Activated CD8-positive, alpha-beta memory T cell treated with anti-CD3 and anti-CD28 coated beads, Interleukin-2, amount 10 ng/mL, durations not matched to agents 7 days and 5 days (primary cell): ENCODE measurements around the gene CNKSR2. TPM values are rescaled to one million over a fixed set of nuclear protein-coding genes. Genes with fewer than 3 reads are reported as not detected.

Experiments
- ATAC-seq: fragments of 150-1000 bp; cut with Tn5 transposase; one replicate; pipeline ENCODE4 v1.10.0; 2021; ENCODE audit warnings: moderate library complexity
- CTCF ChIA-PET: fragments of 350-600 bp; sonication (Branson Sonifier 250); formaldehyde crosslinking; loops from one replicate; lab custom pipeline; 2021; ENCODE audit warnings: antibody characterized with exemption; lab: Charles Lee
- DNase-seq: peaks from one replicate; pipeline ENCODE4 v3.0.0-alpha.2; 2020
- H3K27ac Mint-ChIP-seq: one replicate; pipeline ENCODE4 v1.8.0; 2021; ENCODE audit warnings: mild to moderate bottlenecking, mixed read lengths
- H3K27me3 Mint-ChIP-seq: one replicate; pipeline ENCODE4 v1.8.0; 2021; ENCODE audit warnings: mixed read lengths
- H3K36me3 Mint-ChIP-seq: one replicate; pipeline ENCODE4 v1.8.0; 2021; ENCODE audit warnings: mild to moderate bottlenecking, mixed read lengths
- H3K4me1 Mint-ChIP-seq: one replicate; pipeline ENCODE4 v1.8.0; 2021; ENCODE audit warnings: mixed read lengths
- H3K4me3 Mint-ChIP-seq: one replicate; pipeline ENCODE4 v1.8.0; 2021; ENCODE audit warnings: mild to moderate bottlenecking, moderate library complexity, mixed read lengths
- H3K9me3 Mint-ChIP-seq: one replicate; pipeline ENCODE4 v1.8.0; 2022; ENCODE audit warnings: low read depth, mixed read lengths
- total RNA-seq, 2 experiments: library from RNA; stranded (reverse); gene quantifications; one replicate each; pipeline ENCODE4 v1.2.3, GENCODE V29; 2021

Gene CNKSR2
- total RNA-seq, 2 experiments from 2014 or later = 6.3 to 6.7 TPM

DNA sequence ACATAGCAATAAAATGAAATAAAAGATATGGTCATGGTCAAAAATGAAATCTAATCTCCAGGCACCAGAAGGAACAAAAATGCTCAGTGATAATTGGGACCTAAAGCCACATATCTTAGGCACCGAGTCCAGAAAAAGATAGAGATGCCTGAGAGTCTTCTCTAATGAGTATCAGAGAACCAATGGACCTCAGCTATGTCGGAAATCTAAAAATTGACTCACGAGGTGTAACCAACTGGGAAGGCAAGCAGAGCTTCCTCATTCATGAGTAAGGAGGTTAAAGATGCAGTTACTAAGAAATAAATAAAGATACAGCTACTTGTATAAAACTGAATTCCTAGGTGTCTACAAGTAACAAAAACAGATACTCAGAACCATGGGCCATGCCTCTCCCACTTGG, 211.8 kb downstream of the CNKSR2 start:
- CTCF ChIA-PET = no interaction called here
- no peaks in the 10 kb centered on the region for H3K4me1 Mint-ChIP-seq
- H3K36me3 Mint-ChIP-seq = no peaks in the 10 kb centered on the region
- ATAC-seq (no peak), DNase-seq (no peak)
- no peak overlapping the region for H3K27ac Mint-ChIP-seq
- H3K9me3 Mint-ChIP-seq = no peaks in the 10 kb centered on the region
- H3K27me3 Mint-ChIP-seq = no peaks in the 10 kb centered on the region
- H3K4me3 Mint-ChIP-seq = no peak overlapping the region

DNA sequence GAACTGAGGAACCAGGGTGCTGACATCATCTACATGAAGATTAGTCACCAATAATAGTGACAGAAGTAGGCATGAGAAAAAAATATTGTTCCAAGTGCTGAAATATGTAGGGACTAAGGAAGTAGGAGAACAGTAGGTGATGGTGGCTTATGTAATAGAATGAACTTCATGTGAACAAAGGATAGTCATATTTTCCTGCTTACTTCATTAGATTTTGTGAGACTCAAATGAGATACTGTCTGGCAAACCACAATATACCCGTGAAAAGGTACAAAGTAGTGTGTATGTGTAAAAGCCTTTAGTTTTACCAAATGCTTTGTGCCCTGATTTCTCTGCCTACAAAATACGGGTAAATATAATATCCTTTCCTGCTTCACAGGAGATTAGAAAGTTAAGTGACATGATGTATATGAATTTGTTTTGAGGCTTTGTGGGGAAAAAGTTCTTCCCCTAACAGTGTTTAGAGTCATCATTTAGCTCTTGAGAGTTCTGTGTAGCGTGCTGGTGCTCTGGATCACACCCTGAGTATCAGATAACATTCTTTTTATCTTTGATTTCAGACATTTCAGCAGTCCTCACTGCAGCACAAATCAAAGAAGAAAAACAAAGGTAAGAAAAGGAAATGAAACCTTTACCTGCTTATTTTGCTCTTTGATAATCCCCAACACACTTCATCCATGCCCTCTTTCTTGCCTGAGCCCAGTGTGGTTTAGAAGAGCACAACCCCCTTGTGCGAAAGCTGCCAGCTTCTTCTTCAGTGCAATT, 216.0 kb downstream of the CNKSR2 start:
- CTCF ChIA-PET = no interaction called here
- Mint-ChIP-seq H3K27ac (no peak overlapping the region), H3K27me3 (no peaks in the 10 kb centered on the region), H3K4me1 (no peaks in the 10 kb centered on the region), H3K4me3 (no peak overlapping the region), H3K36me3 (peaks cover 3% of the 10 kb centered on the region), H3K9me3 (no peaks in the 10 kb centered on the region)
- ATAC-seq = no peak
- DNase-seq = no peak

DNA sequence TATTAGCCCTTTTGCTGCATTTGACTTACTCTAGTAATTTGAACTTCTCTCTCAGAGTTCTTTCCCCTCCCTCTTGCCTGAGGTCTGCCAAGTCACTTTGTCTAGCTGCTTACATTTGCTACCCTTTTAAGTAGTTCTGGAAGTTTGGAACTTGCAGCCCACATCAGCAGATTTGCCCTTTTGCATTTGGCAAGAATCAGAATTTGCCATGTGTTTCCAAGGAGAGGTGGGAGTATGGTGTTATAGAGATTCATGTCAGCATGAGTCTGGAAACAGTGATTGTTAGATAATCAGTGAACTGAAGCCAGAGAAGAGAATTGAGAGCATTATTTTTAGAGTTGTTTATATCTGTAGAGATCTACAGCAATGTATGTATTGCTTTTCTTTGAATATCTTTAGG, 231.8 kb downstream of the CNKSR2 start:
- no peak for DNase-seq
- Mint-ChIP-seq H3K36me3 (no peaks in the 10 kb centered on the region), H3K9me3 (no peaks in the 10 kb centered on the region), H3K27ac (no peak overlapping the region), H3K4me3 (no peak overlapping the region), H3K4me1 (no peaks in the 10 kb centered on the region), H3K27me3 (no peaks in the 10 kb centered on the region)
- ATAC-seq = no peak
- CTCF ChIA-PET = no interaction called here

DNA sequence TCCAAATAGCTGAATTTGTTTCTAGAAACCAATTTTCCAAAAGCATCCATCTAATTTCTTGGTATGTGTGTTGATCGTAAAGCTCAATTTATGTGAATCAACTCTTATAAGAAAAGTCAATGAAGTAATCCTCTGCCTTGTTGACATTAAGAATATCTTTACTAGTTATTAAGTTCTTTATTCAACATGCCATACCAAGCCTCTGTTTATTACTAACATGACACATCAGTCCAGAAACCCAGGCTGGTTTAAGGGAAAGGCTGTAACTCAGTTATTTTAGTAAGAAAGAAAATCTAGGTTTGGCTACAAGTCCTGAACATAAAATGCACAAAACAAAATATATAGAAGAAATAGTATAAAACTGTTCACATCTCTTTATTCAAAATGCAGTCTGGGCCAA, 235.9 kb downstream of the CNKSR2 start:
- Mint-ChIP-seq H3K4me3 (no peak overlapping the region), H3K9me3 (no peaks in the 10 kb centered on the region), H3K27ac (no peak overlapping the region), H3K4me1 (no peaks in the 10 kb centered on the region), H3K36me3 (no peaks in the 10 kb centered on the region), H3K27me3 (no peaks in the 10 kb centered on the region)
- no peak for ATAC-seq
- CTCF ChIA-PET = no interaction called here
- no peak for DNase-seq

DNA sequence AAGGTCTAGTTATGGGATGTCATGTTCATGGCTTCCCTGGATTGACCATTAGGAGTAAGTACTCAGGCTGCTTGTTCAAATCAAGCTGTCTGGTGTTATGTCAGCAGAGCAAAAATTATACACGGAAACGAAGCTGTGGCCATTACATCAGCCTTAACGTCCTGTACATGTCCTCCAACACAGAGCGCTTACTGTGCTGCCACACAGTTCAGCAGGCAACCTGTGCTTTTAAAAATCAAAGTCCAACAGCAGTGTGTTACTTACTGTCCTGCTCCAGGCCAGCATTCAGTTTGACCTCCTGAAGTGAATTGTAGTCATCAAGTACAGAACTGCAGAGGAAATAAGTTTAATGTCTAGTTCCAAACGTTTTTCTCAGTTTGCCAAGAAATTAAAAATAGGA, 237.9 kb downstream of the CNKSR2 start:
- no peak for DNase-seq
- CTCF ChIA-PET = no interaction called here
- ATAC-seq = no peak
- H3K27ac Mint-ChIP-seq = no peak overlapping the region
- no peaks in the 10 kb centered on the region for H3K9me3 Mint-ChIP-seq
- H3K4me3 Mint-ChIP-seq = no peak overlapping the region
- H3K27me3 Mint-ChIP-seq = no peaks in the 10 kb centered on the region
- H3K4me1 Mint-ChIP-seq = no peaks in the 10 kb centered on the region
- no peaks in the 10 kb centered on the region for H3K36me3 Mint-ChIP-seq

DNA sequence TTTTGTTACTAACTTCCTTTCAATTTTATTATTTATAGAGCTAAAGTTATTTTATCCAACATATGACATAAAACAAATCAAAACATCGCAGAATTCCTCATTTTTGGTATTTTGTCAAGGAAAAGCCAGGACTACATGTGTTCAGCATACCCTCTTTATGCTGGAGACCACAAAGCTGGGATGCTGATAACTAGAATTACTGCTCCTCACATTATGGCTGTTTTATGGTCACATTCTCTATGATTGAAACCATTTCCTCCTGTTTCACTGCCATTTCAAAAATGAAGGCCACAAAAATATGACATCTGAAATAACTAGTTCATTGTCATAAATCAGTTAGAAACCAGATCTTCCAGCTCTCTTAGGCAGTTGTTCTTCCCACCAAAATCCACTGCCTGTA, 242.2 kb downstream of the CNKSR2 start:
- no peaks in the 10 kb centered on the region for H3K27me3 Mint-ChIP-seq
- H3K9me3 Mint-ChIP-seq = no peaks in the 10 kb centered on the region
- CTCF ChIA-PET = no interaction called here
- no peaks in the 10 kb centered on the region for H3K36me3 Mint-ChIP-seq
- DNase-seq (no peak), ATAC-seq (no peak)
- no peaks in the 10 kb centered on the region for H3K4me1 Mint-ChIP-seq
- no peak overlapping the region for H3K4me3 Mint-ChIP-seq
- H3K27ac Mint-ChIP-seq = no peak overlapping the region

DNA sequence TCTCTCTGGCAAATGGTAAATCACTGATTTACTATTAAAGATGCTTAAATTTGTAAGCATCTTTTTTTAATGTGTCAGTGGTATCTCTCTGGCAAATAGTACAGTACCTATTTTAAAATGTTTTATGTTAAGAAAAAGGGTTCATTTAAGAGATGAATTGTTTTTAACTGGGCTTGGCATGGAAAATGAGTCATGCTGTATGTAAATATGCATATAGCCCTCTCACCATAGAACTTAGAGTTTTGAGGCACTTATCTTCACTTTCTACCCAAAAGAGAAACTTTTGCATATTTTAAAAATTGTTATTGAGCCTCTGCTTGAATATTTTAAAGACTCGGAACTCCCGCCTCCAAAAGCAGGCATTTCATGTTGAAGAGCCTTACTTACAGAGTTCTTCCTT, 246.0 kb downstream of the CNKSR2 start:
- Mint-ChIP-seq H3K27ac (no peak overlapping the region), H3K9me3 (no peaks in the 10 kb centered on the region), H3K4me1 (no peaks in the 10 kb centered on the region), H3K4me3 (no peak overlapping the region), H3K36me3 (no peaks in the 10 kb centered on the region), H3K27me3 (no peaks in the 10 kb centered on the region)
- ATAC-seq = no peak
- DNase-seq = no peak
- CTCF ChIA-PET = no interaction called here

DNA sequence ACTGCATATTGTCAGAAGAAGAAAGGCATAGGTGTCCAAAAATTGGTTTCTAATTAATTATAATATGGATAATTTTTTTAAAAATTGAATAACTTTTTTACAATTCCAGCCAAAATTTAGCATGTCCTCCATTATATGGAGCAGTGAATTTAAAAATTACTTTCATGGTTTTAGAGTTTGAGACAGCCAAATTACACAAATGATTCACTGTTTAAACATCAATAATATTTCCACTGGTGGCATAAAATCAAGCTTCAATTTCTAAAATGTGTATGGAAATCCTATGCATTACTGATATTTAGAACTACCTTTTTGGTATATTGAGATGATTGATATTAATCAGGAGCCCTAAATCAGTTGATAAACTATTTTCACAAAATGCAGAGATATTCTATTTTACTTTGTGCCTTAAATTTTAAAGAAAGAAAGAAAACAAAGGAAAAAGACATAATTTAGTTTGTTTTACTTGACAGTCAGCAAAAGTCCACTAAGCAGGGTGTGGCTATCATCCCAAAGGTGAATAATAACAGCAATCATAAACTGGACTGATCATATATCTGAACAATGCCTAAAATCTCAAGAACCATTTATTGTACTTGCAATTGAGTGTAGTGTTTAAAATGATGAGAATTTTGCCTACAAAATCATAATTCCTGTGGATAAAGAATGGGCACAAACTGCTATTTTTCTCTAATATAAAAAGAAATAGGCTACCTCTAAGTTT, 249.7 kb downstream of the CNKSR2 start:
- ATAC-seq = no peak
- H3K4me3 Mint-ChIP-seq = no peak overlapping the region

DNA sequence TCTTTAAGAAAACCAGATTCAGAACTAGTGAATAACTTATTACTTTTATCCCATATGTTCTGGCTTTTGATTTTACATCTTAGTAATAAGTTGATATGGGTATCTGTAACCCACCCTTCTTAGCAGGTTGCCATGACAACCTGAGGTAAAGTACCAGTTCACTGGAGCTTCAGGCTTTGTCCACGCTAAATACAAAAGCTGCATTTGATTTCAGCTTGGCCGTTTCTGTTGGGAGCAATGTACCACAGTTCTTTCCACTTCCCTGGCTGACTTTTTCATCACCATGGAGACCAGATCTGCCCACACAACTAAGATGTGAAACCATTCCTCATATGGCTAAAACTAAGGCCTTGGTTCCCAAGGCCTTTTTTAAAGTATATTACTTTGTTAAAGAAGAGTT, 257.8 kb downstream of the CNKSR2 start:
- Mint-ChIP-seq H3K4me3 (no peak overlapping the region), H3K36me3 (no peaks in the 10 kb centered on the region), H3K9me3 (no peaks in the 10 kb centered on the region), H3K27me3 (no peaks in the 10 kb centered on the region), H3K27ac (no peak overlapping the region), H3K4me1 (no peaks in the 10 kb centered on the region)
- ATAC-seq = no peak
- CTCF ChIA-PET = no interaction called here
- no peak for DNase-seq

More for the DNA sequence above, 249.7 kb downstream of the CNKSR2 start:
- Mint-ChIP-seq H3K9me3 (no peaks in the 10 kb centered on the region), H3K27ac (no peak overlapping the region), H3K4me1 (no peaks in the 10 kb centered on the region), H3K27me3 (no peaks in the 10 kb centered on the region), H3K36me3 (no peaks in the 10 kb centered on the region)
- DNase-seq = no peak
- CTCF ChIA-PET = no interaction called here

DNA sequence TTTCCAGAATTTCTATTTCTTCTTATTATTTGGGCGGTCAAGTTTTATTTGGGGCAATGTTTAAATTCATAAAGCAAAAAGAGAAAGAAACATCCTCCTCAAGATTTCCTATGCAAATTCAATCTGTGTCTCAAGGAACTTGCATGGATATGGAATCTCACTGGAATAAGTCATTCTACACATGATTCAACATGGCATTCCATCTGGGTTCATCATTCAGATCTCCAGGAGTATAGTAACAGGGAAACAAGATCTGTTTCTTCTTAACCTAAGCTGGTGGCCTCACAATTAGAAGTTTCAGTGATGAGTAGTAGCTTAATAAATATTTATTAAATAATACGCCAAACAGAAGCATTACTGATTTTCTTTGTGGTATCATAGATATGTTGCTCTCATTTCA, 264.1 kb downstream of the CNKSR2 start:
- DNase-seq = no peak
- no peaks in the 10 kb centered on the region for H3K36me3 Mint-ChIP-seq
- H3K9me3 Mint-ChIP-seq = no peaks in the 10 kb centered on the region
- ATAC-seq = no peak
- H3K27me3 Mint-ChIP-seq = no peaks in the 10 kb centered on the region
- H3K27ac Mint-ChIP-seq = no peak overlapping the region
- no peak overlapping the region for H3K4me3 Mint-ChIP-seq
- CTCF ChIA-PET = no interaction called here
- no peaks in the 10 kb centered on the region for H3K4me1 Mint-ChIP-seq

DNA sequence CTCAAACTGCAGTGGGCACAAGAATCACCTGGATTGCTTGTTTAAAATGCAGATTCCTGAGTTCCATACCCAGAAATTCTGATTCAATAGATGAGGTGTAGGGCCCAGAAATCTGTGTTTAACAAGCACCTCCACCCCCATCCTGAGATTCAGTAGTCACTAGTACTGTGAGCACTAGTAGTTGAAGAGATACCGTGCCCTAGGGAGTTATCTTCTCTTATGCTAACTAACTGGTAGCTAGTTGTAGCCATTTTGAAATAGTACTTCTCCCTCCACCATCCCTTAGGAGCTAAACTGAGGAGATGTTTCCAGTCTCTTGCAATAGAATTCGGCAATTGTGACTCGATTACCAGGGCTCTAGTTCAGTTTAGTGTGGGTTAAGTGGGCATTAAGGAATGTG, 265.6 kb downstream of the CNKSR2 start:
- no peaks in the 10 kb centered on the region for H3K36me3 Mint-ChIP-seq
- H3K9me3 Mint-ChIP-seq = no peaks in the 10 kb centered on the region

DNA sequence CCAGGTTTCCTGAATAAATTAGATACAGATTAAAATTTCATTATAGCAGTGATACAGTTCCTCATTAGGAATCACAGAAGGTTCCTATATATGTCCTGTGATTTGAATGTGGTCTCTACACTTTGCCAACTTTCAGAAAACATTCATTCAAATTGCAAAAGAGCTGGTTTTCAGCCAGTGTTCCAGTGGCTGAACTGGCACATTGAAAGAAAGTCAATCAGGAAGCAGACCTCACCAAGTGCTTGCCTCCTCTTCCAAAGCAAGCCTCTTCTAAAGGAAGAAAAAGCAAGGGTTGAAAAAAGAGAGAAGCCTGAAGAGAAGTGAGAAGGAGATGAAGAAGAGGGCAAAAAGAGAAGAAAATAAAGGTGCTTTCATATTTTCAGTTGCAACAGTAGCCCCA, 271.2 kb downstream of the CNKSR2 start:
- CTCF ChIA-PET = no interaction called here

More for the DNA sequence above, 265.6 kb downstream of the CNKSR2 start:
- DNase-seq (no peak), ATAC-seq (no peak)
- Mint-ChIP-seq H3K4me3 (no peak overlapping the region), H3K27me3 (no peaks in the 10 kb centered on the region), H3K27ac (no peak overlapping the region), H3K4me1 (no peaks in the 10 kb centered on the region)
- CTCF ChIA-PET = no interaction called here

DNA sequence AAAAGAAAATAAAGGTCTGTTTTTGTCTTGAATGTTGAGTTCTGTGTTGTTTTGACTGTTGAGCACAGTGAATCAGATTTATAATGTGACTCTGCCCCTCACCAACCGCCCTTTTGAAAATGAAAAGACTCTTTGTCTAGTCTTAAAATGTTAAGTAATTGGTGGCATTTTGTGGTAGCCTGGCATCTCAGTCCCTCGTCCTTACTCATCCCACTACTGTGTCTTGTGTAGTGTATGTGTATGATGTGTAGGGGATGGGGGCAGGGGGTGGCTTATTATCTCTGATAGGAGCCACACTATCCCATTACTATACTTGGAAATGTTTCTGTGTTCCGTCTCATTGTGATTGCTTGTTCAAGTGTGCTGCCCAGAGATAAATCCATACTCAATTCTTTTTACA, 271.7 kb downstream of the CNKSR2 start:
- no peaks in the 10 kb centered on the region for H3K36me3 Mint-ChIP-seq
- H3K27me3 Mint-ChIP-seq = no peaks in the 10 kb centered on the region
- CTCF ChIA-PET = no interaction called here
- no peak for DNase-seq
- no peaks in the 10 kb centered on the region for H3K4me1 Mint-ChIP-seq
- H3K9me3 Mint-ChIP-seq = no peaks in the 10 kb centered on the region
- ATAC-seq = no peak
- no peak overlapping the region for H3K27ac Mint-ChIP-seq
- H3K4me3 Mint-ChIP-seq = no peak overlapping the region

More for the DNA sequence above, 271.2 kb downstream of the CNKSR2 start:
- ATAC-seq (no peak), DNase-seq (no peak)
- H3K4me3 Mint-ChIP-seq = no peak overlapping the region
- no peaks in the 10 kb centered on the region for H3K36me3 Mint-ChIP-seq
- no peaks in the 10 kb centered on the region for H3K27me3 Mint-ChIP-seq
- no peaks in the 10 kb centered on the region for H3K9me3 Mint-ChIP-seq
- H3K4me1 Mint-ChIP-seq = no peaks in the 10 kb centered on the region
- H3K27ac Mint-ChIP-seq = no peak overlapping the region

DNA sequence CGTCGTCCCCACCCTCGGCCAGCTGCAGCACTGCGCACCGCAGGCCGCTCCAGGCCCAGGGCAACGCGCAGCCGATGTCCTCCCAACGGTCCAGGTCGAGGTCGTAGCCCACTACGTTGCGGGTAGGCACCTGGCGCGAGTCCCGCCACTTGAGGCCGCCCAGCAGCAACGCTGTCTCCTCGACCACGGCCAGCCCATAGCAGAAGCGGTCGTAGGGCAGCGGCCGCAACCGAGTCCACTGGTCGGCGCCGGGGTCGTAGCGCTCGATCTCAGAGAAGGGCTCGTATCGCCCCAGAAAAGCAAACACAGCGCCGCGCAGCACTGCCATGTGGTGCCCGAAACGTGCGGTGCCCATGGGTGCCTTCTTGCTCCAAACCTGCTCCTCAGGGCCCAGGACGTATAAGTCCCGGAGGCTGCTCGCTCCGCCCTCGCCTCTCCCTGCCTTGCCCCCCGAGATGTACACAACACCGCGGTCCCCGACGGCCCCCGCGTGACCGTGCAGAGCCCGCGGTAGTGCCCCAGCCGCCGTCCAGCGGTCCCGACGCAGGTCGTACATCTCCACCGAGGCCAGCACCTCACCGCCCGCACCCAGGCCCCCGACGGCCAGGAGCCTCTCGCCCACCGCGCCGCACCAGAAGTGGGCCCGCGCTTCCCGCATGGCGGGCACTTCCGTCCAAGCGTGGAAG, 281.8 kb downstream of the CNKSR2 start:
- H3K4me1 Mint-ChIP-seq = peaks cover 2% of the 10 kb centered on the region
- DNase-seq = no peak
- no peak for ATAC-seq
- CTCF ChIA-PET = no interaction called here
- H3K9me3 Mint-ChIP-seq = no peaks in the 10 kb centered on the region
- peaks cover 10% of the 10 kb centered on the region for H3K27me3 Mint-ChIP-seq
- no peaks in the 10 kb centered on the region for H3K36me3 Mint-ChIP-seq
- no peak overlapping the region for H3K27ac Mint-ChIP-seq
- H3K4me3 Mint-ChIP-seq = no peak overlapping the region
